SKM-1 treated with dmso at 0.1 percent for 144 hours (cell line): ENCODE data around the gene EEFSEC.

Source experiments
- DNase-seq: peaks from one replicate; lab custom pipeline; 2025; ENCODE audit not compliant: unreplicated experiment; lab: John Stamatoyannopoulos, UW

The EEFSEC gene

DNA sequence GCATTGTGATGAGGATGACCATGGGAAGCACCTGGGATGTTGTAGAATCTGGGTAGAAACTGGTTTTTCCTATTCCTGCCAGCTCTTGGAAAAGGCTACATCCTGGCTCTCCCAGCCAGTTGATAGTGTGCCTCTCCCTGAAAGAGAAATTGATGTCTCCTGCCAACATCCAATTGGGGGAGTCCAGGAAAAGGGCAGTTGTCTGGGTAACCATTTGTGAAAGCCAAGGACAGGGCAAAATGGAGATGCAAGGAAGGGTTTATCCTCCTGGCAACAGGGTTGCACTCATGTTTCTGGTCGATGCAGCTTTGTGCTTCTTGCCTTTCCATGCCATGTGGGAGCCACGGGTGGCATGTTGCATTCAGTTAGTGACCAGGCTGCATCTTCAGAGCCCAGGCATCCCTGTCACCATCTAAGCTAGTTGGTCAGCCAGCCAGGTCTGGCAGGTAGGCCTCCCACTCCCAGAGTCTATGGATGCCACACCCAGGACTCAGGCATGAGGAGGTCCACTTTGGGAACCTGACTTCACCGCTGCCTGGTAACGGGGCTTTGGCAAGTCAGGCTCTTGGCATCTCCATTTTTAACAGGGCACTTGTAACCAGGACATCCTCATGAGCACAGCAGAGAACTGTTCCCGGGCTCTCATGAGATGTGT is 159.9 kb downstream of the EEFSEC start:
- DNase-seq = no peak

GRCh38 chr3:128313935-128314334 is 160.7 kb downstream of the EEFSEC start:
- no peak for DNase-seq

GRCh38 chr3:128315313-128315712 is 162.0 kb downstream of the EEFSEC start:
- DNase-seq = no peak

DNA sequence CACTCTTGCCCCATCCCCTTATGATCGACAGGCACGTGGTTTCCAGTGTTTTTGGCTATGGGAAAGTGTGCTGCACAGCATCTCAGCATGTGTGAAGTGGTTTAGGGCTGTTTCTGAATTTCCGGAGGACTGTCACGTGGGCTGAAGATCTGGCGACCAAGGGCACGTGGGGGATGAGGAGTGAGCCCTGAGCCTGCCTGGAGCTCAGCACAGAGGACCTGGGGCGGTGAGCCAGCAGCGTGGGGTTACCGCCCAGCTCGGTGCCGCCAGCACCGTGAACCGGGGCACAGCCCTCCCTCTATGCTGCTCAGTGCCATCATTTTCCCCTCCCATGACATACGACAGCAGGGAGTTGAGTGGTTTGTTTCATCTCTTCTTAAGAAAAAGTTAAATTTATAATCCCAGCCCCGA is 163.2 kb downstream of the EEFSEC start:
- DNase-seq = no peak

DNA sequence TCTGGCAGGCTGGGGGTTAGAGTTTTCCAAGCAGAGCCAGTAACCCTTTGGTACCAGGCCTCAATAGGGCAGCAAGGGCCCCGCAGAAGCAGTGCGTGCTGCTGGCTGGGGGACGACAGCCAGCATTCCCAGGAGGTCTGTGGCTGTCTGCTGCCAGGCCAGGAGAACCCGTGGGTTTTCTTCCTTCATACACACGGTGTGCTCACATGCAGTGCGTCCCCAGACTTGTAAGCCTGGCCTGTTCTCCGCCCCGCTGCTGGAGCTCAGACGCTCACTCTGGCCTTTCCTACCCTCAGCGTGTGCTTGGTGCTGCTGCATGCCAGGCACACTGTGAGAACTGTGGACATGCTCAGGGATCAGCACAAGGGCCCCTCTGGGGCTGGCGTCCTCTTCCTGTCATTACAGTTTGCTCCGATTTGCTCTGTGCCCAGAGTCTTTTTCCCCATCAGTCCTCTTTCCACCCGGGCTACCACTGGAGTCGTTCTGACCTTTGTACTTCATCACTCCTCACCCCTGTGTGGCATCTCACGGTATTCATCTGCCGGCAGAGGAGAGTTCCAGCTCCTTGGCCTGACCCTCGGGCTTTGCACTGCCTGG is 163.9 kb downstream of the EEFSEC start:
- DNase-seq = no peak

DNA sequence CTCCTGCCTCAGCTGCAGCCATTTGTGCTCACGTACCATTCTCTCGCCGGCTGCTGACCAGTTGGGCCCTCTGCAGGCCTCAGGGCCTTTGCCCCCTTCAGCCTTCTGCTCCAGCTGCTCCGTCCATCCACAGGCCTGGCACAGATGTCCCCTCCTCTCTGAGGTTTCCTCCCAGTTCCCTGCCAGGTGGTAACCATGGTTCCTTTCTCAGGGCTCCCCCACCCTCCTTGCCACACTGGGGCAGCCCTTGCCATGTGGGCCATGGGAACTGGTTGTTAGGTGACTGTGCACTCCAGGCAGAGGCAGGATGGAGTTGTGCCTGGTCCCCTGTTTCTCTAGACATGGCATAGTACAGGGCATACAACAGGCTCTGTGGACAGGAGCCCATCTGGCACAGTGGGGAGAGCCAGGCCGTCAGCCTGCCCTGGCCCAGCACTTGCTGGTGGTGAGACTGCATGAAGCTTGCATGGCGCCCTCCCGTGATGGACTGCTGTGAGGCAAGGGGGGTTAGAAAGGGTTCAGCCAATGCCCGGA is 164.5 kb downstream of the EEFSEC start:
- DNase-seq = no peak

GRCh38 chr3:128318275-128318941 is 165.1 kb downstream of the EEFSEC start:
- no peak for DNase-seq

DNA sequence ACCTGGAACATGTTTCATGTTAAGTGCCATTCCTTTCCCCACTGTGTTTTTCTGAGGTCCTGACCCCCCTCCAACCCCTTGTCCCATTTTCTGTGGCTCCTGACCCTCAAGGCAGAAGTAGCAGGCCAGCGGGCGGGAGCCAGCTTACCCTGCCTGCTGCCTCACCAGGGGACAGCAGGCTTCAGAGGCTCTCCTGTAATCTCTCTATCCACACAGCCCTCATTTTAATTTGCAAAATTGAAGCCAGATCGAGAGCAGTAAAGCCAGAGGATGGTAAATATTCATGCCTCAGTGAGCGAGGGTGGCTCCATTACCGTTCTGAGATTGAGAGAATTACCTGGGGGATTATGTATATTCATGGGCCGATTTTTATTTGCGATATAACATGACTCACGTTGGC is 165.8 kb downstream of the EEFSEC start:
- DNase-seq = no peak

- no peak for DNase-seq
These were observed 166.5 kb downstream of the EEFSEC start for GRCh38 chr3:128319741-128320141.

DNA sequence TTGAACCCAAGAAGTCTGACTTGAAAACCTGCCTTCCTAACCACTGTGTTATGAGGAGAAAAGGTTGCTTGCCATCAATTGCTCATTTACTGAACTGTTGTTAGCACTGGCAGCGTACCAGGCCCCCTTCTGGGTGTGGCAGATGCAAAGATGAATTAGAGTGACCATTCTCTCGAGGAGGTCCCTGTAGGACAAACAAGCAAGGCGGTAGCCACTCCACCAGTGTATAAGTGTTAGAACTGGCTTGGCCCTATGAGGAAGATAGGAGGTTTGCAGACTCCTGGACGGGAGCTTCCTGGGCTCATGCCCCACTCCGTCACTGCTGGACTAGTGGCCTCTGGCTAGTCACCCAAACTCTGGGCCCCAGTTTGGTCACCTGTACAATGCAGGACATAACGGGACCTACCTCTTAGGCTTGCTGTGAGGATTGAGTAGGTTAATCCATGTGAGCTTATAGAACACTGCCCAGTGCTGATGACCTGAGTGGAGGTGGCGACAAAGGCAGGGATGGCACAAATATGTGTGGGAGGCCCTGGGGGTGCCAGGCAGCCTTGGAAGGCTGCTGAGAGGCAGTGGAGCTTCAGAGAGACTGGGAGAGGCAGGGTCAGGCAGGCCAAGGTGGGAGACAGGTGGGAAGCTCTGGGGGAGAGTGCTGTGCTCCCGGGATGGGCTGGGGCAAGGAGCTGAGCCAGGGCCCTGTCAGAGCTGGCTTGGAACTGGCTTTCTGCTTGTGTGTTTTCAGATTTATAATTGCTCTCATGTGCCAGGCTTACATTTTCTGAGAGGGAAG is 167.5 kb downstream of the EEFSEC start:
- no peak for DNase-seq

DNA sequence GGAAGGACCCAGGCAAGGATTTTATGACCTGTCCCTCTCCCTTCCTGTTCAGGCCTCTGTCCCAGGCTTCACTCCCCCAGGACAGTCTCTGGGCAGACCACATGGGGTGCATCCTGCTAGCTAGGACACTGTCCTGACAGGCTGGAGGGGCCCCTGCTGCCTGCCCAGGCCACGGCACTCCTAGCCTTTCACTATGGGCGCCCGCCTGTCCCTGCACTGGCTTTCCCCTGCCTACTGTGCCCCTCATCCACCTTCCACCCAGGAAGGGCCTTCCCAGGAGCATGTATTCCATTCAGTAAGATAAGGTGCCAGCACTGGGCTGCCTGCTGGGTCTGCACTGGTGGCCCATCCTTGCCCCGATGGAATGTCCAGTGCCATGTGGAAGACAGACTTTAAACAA is 168.1 kb downstream of the EEFSEC start:
- no peak for DNase-seq

DNA sequence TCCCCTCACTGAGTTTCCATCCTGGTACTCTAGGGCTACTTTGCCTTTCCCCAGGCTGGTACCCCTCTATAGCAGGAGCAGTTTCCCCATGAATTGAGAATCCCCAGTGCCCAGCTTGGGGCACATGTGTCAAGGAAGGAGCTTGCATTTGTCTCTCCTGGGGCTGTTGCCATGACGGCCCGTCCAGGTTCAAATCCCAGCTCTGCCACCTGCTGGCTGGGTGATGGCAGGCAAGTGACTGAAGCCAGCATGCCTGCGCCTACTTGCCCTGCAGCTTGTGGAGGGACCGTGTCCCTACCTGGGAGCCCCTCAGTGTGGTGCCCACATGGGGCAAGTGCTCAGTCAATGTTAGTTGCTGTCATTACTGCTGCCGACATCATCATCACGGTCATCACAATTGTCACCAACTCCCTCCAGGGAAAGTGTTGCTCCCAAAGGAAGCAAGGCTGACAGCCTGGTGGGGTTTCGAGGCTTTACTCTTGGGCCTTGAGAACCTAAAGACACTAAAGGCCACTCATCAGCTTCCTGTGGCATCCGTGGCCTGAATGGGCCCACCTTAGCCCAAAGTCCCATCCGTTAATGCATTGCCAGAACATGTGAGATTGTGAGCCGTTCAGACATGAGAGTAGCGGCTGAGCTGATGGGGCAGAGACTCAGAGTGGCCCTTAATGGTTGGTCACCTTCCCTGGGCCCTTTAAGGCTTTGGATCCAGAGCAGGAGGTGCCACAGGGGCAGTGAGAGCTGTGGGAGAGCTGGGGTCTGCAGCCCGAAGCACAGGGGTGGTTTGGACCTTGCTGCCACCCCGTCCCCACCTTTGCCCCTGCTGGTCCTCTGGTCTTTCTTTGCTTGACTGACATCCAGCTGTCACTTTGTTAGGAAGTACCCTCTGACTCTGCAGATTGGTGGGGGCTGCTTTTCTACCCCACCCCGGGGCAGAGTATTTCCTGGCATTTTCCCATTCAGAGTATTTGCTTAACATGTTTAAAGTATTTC is 169.0 kb downstream of the EEFSEC start:
- DNase-seq = no peak

DNA sequence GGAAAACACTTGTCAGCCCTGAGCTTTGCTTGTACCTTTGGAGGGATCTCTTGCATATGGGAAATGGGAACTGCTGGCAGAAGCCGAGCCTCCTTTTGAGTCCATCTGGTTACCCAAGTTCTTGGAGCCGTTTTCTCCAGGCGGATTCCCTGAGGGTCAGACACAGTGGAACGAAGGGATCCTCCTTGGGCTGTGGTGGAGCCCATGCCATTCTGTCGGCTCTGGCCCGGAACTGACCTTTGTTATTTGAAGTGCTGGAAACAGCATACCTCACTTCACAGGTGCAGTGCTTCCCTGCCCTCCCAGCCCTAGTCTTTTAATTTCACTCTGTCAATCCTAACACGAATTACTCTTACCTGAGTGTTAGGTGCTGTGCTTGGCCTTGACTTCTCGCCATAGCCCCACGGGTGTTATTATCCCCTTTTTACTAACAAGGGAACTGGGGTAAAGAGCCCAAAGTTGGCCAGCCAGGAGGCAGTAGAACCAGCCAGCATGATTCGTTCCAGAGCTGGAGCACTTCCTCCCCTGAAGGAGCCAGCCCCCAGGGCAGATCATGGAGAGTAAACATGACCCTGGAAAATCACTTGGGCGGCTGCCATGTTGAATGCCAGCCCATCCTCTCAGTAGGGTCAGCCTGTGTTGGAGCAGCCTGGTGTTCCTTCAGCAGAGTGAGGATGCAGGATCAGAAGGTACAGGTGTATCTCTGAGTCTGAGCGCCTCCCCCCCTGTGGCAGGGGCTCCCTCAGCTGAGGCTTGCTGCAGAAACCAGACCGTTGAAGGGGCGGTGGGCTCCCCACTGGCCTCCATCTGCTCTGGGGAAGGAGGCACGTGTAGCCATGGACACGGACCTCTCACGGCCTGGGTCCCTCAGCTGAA is 170.2 kb downstream of the EEFSEC start:
- no peak for DNase-seq

GRCh38 chr3:128324911-128325592 is 171.8 kb downstream of the EEFSEC start:
- DNase-seq = no peak

DNA sequence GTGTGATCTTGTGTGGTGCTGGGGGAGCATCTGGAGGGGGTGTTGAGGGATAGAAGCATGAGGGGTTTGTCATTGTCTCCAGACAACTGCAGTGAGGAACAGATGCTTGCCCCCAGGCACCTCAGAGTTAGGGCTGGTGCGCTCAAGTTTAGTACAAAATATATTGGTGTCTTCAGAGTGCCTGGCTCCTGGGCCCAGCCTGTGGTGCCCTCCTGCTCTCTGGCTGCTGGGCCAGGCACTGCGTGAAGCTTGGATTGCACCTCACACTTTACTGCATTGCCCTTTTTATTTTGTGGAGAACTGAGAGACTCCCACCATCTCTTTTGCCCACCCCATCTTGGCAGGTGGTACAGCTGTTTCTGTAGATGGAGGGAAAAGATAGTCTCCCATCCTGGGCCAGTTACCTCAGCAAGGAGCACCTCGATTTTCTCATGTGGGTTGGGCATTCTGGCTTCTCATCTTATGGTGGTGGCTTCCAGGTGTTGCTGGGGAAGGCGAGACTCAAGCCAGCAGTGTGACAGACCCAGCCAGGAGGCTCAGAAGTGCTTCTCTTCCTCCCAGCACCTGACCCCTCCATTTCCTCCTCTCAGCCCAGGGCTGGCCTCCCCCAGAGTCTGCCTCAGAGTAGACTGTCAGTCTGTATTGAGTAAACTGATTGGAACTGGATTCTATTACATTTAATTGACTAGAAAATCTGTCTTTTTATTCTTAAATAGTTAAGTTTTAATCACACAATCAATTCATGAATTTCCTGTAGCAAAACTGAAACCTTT is 173.0 kb downstream of the EEFSEC start:
- no peak for DNase-seq

GRCh38 chr3:128327606-128328031 is 174.3 kb downstream of the EEFSEC start:
- DNase-seq = no peak

GRCh38 chr3:128328546-128329458 is 175.5 kb downstream of the EEFSEC start:
- no peak for DNase-seq
